GM19351 (cell line): Measurements from ENCODE around the gene C16orf89.
A peak's percentile ranks its signal among the peaks of the same experiment; 100 is the strongest.

Source experiments
- ATAC-seq: cut with Tn5 transposase; IDR thresholded peaks from one replicate; pipeline ENCODE4 v1.9.1; 2021; ENCODE audit warnings: mild to moderate bottlenecking, moderate library complexity; ENCODE audit not compliant: unreplicated experiment

Gene C16orf89

GRCh38 chr16:5033256-5034166 is 32.2 kb downstream of the C16orf89 start, which contains the start of gene NAGPA:
NAGPA (minus strand) TSS chr16:5033935; CDS start chr16:5033914, 21 bp downstream.
- ATAC-seq: peak; percentile 91

DNA sequence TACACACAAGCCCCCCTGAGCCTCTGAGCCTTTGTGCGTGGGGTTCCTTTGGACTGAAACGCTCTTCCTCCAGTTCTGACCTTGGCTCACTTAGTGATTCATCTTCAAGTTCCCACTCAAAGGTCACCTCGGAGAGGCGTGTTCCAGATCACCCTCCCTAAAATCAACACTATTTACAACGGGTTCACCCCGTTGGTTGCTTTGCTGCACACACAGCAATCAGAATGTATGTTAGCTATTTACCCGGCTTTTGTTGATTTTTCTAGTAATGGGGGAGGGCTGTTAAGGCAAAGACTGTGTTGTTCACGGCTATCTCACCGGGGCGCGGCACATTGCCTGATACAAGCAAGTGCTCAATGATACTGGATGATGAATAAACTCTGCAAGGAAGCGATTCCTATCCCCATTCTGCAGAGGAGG is 33.0 kb downstream of the C16orf89 start:
- no peak for ATAC-seq

DNA sequence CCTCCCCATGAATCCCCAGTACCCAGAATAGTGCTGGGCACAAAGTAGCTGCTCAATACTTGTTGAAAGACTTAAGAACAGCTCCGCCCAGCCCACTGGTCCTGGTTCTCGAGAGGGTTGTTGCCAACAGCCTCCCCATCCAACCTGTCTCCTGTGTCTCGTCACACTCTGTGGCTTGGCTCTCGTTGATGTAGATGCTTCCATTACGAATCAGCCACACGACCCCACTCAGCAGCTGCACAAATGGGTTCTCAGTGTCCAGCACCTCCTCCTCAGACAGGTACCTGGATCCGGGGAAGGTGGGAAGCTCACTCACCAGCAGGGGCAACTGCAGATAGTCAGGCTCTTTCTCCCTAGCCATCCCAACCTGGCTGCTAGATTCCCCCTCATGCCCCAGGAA is 34.2 kb downstream of the C16orf89 start:
- ATAC-seq: no peak

- no peak for ATAC-seq
Observed at GRCh38 chr16:5030251-5030870, 35.4 kb downstream of the C16orf89 start.

- no peak for ATAC-seq
Observed at GRCh38 chr16:5028950-5029475, 36.7 kb downstream of the C16orf89 start.

DNA sequence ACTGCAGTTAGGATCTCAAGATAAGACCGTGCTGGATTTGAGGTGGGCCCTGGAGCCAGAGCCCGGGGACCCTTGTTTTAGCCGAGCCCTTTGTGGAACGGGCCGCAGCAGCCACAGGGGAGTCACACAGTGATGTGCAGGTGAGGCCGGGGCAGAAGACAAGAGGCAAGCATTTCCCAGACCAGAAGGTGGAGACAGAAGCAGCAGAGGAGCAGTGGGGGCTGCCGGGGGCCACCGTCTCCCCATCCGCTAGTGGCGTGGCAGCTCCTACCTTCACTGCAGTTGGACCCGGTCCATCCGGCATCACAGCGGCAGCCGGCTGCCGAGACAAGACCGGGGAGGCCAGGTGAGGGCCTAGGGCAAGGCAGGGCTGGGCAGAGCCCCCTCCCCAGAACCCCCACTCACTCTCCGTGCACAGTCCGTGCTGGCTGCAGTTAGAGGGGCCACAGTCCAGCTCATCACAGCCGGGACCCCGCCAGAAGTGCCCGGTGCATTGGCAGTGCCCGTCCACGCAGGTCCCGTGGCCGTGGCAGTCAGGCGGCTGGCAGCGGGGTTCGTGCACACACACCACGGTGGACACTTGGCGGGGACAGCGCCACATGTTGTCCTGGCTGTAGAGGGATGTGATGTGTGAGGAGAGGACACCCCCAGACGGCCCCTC is 38.1 kb downstream of the C16orf89 start:
- no peak for ATAC-seq

DNA sequence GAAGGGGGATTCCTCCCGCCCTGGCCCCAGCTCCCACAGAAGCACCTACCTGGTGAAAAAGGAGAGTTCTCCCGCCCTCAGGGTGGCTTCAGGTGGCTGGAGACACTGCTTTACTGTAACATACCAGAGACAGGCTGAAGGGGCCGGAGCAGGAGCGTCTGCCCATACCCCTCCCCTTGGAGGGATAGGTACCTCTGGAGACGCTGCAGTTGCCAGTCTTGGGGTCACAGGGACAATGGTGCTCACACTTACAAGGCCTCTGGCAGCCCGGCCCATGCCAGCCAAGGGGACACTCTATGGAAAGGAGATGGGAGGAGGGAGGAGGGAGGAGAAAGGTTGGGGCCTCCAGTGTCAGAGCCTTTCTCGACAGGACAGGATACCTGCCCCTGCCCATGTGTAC is 38.7 kb downstream of the C16orf89 start:
- ATAC-seq: no peak

- ATAC-seq: no peak
Observed at GRCh38 chr16:5026664-5027063, 39.1 kb downstream of the C16orf89 start.

- no peak for ATAC-seq
Observed at GRCh38 chr16:5025171-5025632, 40.6 kb downstream of the C16orf89 start.

GRCh38 chr16:5024632-5025031 is 41.1 kb downstream of the C16orf89 start:
- ATAC-seq: no peak

DNA sequence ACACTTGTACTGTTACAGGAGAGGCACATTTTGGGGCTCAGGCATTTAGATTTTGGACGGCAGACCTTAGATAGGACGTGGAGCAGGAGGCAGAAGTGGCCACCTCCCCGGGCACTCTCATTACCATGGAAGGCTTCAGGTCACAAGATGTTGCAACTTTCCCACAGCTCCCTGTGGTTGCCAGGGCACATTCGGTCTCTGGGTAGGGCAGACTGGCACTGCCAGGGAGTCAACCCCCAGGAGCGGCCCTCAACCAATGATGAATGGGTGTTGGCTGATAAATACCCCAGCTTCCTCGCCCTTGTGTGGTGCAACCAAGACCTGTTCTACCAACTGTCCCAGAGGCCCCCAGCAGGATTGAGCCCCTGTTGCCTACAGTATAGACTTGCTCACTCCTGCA is 43.2 kb downstream of the C16orf89 start:
- no peak for ATAC-seq

GRCh38 chr16:5020551-5020950 is 45.2 kb downstream of the C16orf89 start:
- ATAC-seq: no peak

DNA sequence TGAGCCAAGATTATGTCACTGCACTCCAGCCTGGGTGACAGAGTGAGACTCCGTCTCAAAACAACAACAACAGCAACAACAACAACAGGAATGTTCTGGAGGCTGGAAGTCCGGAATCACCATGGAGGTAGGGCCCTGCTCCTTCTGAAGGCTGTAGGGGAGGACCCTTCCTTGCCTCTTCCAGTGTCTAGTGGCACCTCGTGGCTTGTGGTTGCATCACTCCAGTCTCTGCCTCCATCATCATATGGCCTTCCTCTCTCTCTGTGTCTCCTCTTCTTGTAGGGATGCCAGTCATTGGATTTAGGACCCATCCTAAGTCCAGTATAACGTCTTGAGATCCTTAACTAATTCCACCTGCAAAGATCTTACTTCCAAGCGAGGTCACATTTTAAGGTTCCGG is 46.0 kb downstream of the C16orf89 start:
- ATAC-seq: no peak

GRCh38 chr16:5018793-5019192 is 47.0 kb downstream of the C16orf89 start:
- ATAC-seq: no peak

- no peak for ATAC-seq
Observed at GRCh38 chr16:5017678-5017969, 48.1 kb downstream of the C16orf89 start.

- no peak for ATAC-seq
Observed at GRCh38 chr16:5016967-5017677, 48.6 kb downstream of the C16orf89 start.

- ATAC-seq: no peak
Observed at GRCh38 chr16:5015887-5016286, 49.9 kb downstream of the C16orf89 start.

DNA sequence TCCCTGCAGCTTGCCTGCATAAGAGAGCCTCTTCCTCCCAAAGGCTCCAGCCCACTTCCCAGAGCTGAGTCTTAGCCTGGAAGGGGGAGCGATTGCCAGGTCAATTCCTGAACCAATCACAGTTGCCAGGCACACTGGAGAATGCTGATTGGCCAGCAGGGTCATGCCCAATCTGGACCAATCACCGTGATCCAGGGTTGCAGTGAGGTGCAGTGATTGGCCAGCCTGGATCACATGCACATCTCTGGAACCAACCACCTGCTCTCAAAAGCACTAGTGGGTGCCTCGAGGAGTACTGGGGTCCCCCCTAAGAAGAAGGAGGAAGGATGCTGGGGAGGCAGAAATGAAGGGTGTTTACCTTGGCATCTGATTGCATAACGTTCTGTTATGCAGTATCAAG is 50.4 kb downstream of the C16orf89 start:
- ATAC-seq: no peak

GRCh38 chr16:5012887-5013286 is 52.9 kb downstream of the C16orf89 start:
- ATAC-seq: no peak

DNA sequence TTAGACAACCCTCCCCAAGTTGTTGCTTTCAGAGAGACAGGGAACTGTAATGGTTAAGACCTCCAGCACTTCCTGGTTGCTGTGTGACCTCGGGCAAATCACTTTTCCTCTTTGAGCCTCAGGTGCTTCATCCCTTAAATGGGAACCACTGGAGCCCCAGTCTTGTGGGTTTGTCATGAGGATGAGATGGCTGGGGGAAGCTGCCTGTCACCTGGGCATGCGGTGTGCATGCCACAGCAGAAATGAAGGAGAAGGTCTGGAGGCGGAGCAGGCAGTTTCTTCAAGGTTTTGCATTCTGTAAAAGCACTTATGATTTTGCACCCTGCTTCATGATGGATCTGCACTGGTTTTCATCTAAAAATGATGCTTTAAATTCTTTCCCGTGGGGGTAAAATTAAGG is 54.1 kb downstream of the C16orf89 start:
- ATAC-seq: no peak
